Measurements from ENCODE around the gene FCHSD2.
A peak's percentile ranks its signal among the peaks of the same experiment; 100 is the strongest.

Gene FCHSD2

DNA sequence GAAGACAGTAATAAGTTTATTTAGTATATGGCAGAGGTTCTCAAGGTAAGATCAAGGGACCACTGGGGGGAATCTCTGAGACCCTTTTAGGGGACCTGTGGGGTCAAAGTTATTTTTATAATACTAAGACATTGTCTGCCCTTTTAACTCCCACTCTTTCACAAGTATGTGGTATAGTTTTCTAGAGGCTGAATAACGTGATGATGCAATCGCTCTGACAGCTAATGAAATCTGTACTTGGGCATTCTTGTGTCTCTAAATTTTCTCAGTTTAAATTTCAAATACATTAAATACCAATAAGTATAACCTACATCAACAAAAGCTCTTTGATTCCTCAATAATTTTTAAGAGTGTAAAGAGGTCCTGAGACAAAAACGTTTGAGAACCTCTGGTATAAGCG is 180.0 kb downstream of the FCHSD2 start:
- no peak for DNase-seq

GRCh38 chr11:72959998-72960731 is 182.0 kb downstream of the FCHSD2 start:
- DNase-seq = no peak

- DNase-seq = no peak
Observed at GRCh38 chr11:72958791-72959190, 183.3 kb downstream of the FCHSD2 start.

DNA sequence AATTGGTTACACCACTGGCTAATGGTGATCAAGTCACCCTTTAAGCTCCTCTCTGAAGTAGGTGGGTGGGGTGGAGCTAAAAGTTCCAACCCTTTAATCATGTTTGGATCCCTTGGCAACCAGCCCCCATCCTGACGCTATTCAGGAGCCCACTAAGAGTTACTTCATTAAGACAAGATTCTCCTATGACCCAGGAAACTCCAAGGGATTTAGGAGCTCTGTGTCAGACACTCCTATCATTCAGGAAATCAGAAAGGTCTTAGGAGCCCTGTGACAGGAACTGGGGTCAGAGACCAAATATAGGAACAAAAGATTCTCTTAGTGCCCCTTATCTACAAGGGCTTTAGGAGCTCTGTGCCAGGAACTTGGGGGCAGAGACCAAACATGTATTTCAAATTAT is 186.7 kb downstream of the FCHSD2 start:
- no peak for DNase-seq

DNA sequence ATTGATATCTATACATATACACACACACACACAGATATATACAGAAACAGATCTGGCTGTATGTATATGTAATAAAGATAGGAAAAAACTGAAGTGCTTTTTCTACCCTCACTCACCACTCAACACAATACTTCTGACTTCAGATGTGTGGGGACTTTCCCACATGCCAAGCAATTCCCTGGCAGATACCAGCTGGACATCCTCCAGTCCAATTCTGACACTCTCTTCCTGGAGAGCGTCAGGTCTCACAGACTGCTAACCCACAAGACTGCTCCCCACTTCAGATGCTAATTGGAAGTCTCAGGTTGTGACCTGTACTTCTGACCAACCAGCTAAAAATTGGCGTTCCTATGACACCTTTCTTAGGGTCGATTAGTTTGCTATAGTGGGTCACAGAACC is 187.3 kb downstream of the FCHSD2 start:
- DNase-seq = no peak

- no peak for DNase-seq
Observed at GRCh38 chr11:72953637-72954036, 188.5 kb downstream of the FCHSD2 start.

GRCh38 chr11:72951888-72952287 is 190.2 kb downstream of the FCHSD2 start:
- no peak for DNase-seq

GRCh38 chr11:72951193-72951592 is 190.9 kb downstream of the FCHSD2 start:
- peak in 1 of 2 donors; percentile 47 for DNase-seq

DNA sequence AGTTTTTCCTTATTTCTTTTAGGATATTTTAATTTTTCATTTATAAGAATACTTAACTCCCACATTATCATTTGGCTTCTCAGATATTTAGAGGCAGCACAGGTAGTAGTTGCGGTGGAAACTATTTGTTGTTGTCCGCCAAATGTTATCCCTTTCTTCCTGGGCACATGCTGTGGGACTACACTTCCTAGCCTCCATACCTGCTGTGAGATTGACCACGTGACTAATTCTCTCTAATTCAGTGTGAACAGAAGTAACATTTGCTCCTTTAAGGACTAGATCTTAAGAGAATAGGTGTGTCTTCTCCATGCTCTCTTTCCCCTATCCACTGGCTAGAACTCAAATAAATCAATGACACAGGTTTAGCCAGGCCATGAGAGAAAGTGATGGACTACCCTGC is 191.4 kb downstream of the FCHSD2 start:
- no peak for DNase-seq

GRCh38 chr11:72947229-72947628 is 194.9 kb downstream of the FCHSD2 start:
- DNase-seq = no peak

- DNase-seq = no peak
Observed at GRCh38 chr11:72943664-72944063, 198.5 kb downstream of the FCHSD2 start.

DNA sequence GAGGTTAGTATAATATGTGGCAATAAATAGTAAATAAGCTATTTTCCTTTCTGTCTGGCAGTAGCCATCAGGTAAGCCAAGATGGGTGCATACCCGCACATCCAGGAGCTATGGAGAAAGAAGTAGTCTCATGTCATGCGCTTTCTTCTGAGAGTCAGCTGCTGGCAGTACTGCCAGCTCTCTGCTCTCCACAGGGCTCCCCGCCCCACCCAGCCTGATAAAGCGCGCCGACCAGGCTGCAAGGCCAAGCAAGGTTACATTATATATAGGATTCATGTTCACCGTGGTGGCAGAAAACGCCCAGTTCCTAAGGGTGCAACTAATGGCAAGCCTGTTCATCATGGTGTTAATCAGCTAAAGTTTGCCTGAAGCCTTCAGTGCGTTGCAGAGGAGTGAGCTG is 201.7 kb downstream of the FCHSD2 start:
- DNase-seq = no peak

DNA sequence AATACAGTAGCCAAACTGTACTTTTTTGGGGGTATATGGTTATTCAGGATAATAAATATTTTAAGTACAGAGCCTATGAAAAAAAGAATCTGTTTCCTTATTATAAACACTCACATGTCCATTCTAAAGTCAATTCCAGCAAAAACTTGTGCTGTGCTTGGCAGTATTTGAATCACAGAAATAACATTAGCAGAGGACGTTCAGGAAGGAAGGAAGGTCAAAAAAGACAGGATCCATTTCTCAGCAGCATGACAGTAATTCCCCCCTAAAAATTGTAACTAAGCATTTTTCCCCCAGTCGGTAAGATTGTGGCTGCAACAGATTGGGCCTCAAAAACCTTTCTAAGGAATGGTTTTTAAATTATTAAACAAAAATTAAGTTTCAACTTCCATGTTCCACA is 203.1 kb downstream of the FCHSD2 start:
- DNase-seq = no peak

DNA sequence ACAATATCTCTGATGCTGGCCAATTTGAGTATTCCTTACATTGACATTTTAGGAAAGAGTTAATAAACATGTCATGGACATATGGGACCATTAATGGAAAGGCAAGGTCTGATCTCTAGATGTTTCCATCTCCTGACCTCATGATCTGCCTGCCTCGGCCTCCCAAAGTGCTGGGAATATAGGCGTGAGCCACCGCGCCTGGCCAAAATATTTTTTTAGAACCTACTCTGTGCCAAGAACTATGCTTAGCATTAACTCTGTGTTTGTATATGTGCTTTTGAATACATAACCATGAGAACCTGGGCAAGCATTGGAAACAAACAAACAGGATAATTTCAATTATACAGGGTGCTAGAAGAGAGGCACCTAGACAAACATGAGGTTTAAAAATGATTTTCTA is 204.7 kb downstream of the FCHSD2 start:
- no peak for DNase-seq

GRCh38 chr11:72935700-72936099 is 206.4 kb downstream of the FCHSD2 start:
- no peak for DNase-seq

DNA sequence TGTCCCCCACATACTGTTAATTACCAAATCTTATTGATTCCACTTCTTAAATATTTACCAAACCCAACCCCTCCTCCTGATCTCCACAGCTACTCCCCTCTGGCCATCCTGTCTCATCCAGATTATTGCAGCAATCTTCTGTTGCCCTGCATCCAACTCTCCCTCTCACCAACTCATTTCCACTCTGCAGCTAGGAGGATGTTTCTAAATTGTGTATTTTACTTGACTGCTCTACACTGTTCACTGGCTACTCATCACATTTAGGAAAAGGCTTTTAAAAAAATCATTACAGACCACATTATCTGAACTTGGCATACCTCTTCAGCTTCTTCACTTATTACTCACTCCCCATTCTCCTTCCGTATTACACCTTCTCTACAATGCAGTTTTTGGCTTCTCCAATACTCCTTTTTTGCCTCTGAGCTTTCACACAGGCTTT is 210.0 kb downstream of the FCHSD2 start:
- no peak for DNase-seq

- no peak for DNase-seq
Observed at GRCh38 chr11:72930008-72930407, 212.1 kb downstream of the FCHSD2 start.

GRCh38 chr11:72929256-72929655 is 212.9 kb downstream of the FCHSD2 start:
- no peak for DNase-seq

DNA sequence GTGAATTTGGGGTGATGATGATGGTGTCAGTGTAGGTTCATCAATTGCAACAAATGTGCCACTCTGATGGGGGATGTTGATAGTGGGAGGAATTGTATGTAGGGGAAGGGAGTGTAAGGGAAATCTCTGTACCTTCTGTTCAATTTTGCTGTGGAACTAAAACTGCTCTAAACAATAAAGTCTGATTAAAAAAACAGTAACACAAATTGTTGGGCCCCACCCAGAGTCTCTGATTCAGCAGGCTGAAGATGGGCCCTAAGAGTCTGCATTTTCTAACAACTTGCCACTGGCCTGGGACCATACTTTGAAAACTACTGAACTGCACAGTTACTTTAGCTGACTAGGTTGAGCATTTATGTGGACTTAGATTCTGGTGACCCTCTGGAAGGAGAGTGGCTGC is 214.7 kb downstream of the FCHSD2 start:
- DNase-seq = no peak

DNA sequence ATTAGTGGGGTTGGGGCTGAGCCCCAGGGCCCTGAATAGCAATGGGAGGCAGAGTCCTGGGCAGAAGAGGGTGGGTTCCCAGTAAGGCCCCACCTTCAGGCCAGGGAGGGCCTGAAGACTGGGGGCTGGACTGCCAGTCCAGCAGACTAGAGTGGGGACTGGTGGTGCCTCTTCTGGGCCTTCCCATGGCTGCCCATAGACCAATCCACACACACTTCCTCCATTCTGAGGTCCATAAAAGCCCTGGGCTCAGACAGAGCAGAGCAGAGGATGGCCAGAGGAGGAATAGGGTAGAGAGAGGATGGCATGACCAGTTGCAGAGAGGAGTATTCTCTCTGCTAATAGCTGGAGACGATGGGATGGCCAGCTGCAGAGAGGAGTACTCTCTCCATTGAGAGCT is 216.0 kb downstream of the FCHSD2 start:
- no peak for DNase-seq

DNA sequence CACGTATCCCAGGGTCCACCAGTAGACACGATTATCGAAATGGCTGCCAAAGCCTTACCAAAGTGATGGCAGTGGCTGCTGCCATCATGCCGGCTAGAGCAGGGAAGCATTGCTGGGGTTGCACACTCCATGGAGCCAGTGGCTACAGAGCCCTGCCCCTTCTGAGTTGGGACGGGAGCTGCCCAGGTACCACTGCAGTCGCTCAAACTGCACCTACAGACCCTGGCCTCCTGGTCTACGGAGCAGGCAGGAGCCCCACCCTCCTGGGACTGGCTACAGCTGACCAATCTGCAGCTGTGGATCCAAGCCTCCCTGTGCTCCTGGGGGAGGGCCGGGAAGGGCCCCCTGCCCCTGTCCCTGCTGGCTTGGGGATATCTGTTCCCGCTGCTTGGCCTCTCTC is 216.5 kb downstream of the FCHSD2 start:
- DNase-seq = no peak

GRCh38 chr11:72924568-72925190 is 217.4 kb downstream of the FCHSD2 start:
- peak in 1 of 2 donors; percentile 50 for DNase-seq

GRCh38 chr11:72921028-72921716 is 220.9 kb downstream of the FCHSD2 start:
- no peak for DNase-seq

DNA sequence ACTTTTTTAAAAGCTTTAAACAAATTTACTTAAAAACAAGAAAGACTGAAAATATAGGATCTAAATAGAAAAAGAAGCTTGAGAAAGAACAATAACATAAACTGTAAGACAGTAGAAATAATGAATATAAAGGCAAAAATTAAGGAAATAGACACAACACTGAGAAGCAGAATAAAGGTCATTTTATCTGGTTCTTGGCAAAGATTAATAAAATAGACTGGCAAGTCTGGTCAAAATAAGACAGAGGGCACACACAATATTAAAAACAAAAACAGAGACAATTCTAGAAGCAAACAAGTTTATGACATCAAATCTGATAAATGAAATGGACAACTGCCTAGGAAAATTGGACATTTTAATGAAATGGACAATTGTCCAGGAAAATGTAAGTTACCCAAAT is 222.1 kb downstream of the FCHSD2 start:
- no peak for DNase-seq
